K562 (cell line): ENCODE measurements around the gene KDM2B. TPM values are rescaled to one million over a fixed set of nuclear protein-coding genes. Genes with fewer than 3 reads are reported as not detected.

Source experiments
- BHLHE40 ChIP-seq: IDR thresholded peaks from 2 replicates; pipeline ENCODE4 v1.6.1; 2011; ENCODE audit warnings: low read length, improper control_type of control experiment
- GATA2 ChIP-seq: sonication (generic); formaldehyde crosslinking; IDR thresholded peaks from 2 replicates; pipeline ENCODE4 v1.4.0; 2020; ENCODE audit warnings: mild to moderate bottlenecking, missing genetic modification reagents
- MYC ChIP-seq, 2 experiments: fragments of 250-450 bp in 1 of 2; sonication (Bioruptor Pico) in 1 of 2; IDR thresholded peaks; 2 replicates each; pipeline versions ENCODE4 v1.5.1 to v1.6.1; 2012 to 2021; ENCODE audit warnings: low read depth in 2 of 2, borderline replicate concordance in 1 of 2, improper control_type of control experiment in 1 of 2, low read length in 1 of 2, mild to moderate bottlenecking in 1 of 2, moderate library complexity in 1 of 2
- TEAD1 ChIP-seq, 2 experiments: fragments of 450-650 bp in 1 of 2; sonication (generic) in 1 of 2; formaldehyde crosslinking; IDR thresholded peaks; 2 replicates each; pipeline versions ENCODE4 v1.4.0 to v1.8.0; 2020 to 2022; ENCODE audit warnings: mild to moderate bottlenecking in 2 of 2, missing genetic modification reagents in 1 of 2
- ZNF318 ChIP-seq, 2 experiments: fragments of 450-650 bp; IDR thresholded peaks; 2 replicates each; pipeline ENCODE4 v1.6.1; 2016; ENCODE audit warnings: mild to moderate bottlenecking in 2 of 2, borderline replicate concordance in 1 of 2, low read depth in 1 of 2, moderate library complexity in 1 of 2
- polyA plus RNA-seq, 8 experiments: library from polyadenylated mRNA; depleted of rRNA in 4 of 8; stranded (reverse) in 5 of 8; unstranded in 3 of 8; fragments of >200 nt; fragmentation: Nextera tagmentation in 2 of 8; fragmentation: Illumina TruSeq in 1 of 8; extraction: Ambion mirVana in 2 of 8; extraction: Trizol in 1 of 8; gene quantifications; 2 replicates each; pipeline versions ENCODE4 v1.2.1 to v1.2.3, GENCODE V29; 2011 to 2014; ENCODE audit warnings: inconsistent platforms in 1 of 8, missing spikeins in 1 of 8
- total RNA-seq, 7 experiments: library from RNA; depleted of rRNA in 6 of 7; stranded (reverse); fragments of >200 nt in 6 of 7; fragmentation: Illumina TruSeq in 2 of 7; extraction: Trizol in 2 of 7; gene quantifications; 2 replicates each; pipeline versions ENCODE4 v1.2.1 to v1.2.3, GENCODE V29; 2011 to 2021; ENCODE audit warnings: low replicate concordance in 1 of 7

KDM2B gene
- total and polyA plus RNA-seq, 9 of the 15 experiments (the other 6 are each of a cell fraction or from before 2014, with no cell fraction given): 7.4 to 50.5 (median 22.5) TPM

GRCh38 chr12:121530600-121531355 lies 50.0 kb downstream of the KDM2B start (continued):
- no peak for TF ChIP-seq GATA2 (CRISPR knock-in tag)
- no peak for TF ChIP-seq BHLHE40
- no peak for TF ChIP-seq TEAD1 (CRISPR knock-in tag; IDR thresholded peaks at IDR 0.05)
- no peak for TF ChIP-seq MYC (IDR thresholded peaks at IDR 0.05; ENCODE audit: low read depth, low read length)
- TF ChIP-seq MYC (CRISPR knock-in tag; IDR thresholded peaks at IDR 0.05; ENCODE audit: borderline replicate concordance, low read depth): no peak
- no peak for TF ChIP-seq ZNF318 (IDR thresholded peaks at IDR 0.05; ENCODE audit: borderline replicate concordance in 1 of 2, low read depth in 1 of 2)
